ENCODE data around the gene OMP.

Gene OMP

GRCh38 chr11:77144196-77144856, 41.7 kb downstream of the OMP start:
- DNase-seq = no peak

- DNase-seq = no peak
Measured at GRCh38 chr11:77144857-77145428, 42.3 kb downstream of the OMP start.

DNA sequence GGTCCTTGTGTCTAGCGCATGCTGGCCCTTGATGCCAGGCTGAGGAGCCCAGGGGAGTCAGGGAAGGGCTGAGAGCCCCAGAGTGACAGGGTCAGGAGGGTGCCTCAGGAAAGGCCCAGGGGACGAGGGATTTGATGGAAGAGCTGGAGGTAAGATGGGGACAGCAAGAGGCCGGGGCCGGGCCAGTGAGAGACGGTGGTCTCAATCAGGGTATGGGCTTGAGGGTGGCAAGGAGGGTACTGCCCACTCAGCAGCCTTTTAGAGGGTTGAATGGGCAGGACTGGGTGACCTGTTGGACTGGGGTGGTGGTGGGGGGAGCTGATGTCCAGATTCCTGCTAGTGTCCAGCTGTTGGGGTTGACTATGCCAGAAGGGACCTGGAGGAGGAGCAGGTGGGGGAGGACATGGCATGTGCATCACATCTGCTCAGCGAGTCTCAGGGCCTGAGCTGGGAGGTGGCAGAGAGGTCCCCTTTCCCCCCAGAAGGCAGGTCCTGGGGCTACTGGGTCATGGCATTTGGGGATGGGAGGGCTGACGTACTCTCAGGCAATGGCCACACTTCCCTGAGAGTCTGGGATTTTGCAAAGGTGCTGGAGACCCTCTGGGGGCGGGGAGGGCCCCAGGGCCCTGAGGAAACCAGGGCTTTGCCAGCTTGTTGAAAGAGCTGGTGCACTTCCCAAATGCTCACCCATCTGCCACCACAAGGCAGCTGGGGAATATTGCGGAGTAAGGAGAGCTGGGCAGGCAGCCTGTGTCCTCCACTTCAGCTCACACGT, 43.8 kb downstream of the OMP start:
- no peak for DNase-seq

DNA sequence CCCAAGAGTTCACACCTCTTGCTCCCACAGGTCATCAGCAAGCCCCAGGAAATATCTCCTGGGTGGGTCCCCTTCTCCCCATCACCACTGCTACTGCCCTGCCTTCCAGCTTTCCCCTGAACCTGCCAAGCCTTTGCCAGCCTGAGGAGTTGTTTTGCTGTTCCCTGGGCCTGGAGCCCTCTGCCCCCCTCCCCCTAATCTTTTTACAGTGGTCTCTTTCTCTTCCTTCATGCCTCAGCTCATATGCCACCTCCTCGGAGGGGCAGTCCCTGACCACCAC, 44.3 kb downstream of the OMP start:
- no peak for DNase-seq

GRCh38 chr11:77147668-77148321, 45.2 kb downstream of the OMP start:
- DNase-seq = no peak

GRCh38 chr11:77148963-77149715, 46.5 kb downstream of the OMP start:
- no peak for DNase-seq

DNA sequence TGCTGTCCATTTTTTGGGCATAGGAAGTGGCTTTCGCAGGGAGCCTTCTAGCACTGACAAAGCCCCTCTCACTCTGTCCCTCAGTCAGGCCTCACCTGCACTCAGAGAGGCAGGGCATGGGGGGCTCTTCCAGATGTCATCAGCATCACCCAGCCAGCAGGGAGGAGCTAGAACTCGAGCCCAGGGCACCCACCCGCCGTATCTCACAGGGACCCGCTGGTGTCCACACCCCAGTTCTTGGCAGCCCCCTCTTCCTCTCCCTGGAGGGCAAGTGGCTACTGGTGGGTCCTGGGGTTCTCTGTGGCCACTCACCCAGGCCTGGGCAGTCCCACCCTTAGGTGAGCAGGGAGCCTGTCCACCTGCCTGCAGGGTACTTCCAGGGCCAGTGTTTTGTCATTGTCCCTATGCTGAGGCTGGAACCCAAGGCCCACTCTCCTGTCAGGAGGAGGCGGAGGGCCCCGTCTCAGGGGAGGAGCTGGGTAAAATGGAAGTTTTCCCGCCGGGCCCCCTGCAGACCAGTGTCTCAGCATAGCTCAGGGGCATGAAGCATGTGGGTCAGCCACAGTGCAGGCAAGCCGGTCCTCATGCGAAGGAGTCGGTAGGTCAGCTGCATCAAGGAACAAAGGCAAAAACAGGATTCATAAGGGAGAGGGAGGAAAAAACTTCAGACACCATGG, 47.2 kb downstream of the OMP start:
- DNase-seq = no peak

GRCh38 chr11:77150836-77151235, 48.2 kb downstream of the OMP start:
- DNase-seq = no peak

GRCh38 chr11:77151804-77152509, 49.3 kb downstream of the OMP start:
- no peak for DNase-seq

- DNase-seq = no peak
Measured at GRCh38 chr11:77152846-77153245, 50.2 kb downstream of the OMP start.

Measured in SHP77 treated with DMSO at 0.1 percent for 48 hours (cell line).